GM12874 (cell line): ENCODE data around the gene TNS3.

Experiments
- TF ChIP-seq, protein P1 (sequence below): IDR thresholded peaks from 2 replicates; pipeline ENCODE4 v1.5.1; 2011; ENCODE audit warnings: low read depth, mild to moderate bottlenecking, control low read depth, low read length, moderate library complexity; ENCODE audit not compliant: insufficient read depth

Gene TNS3

GRCh38 chr7:47521816-47522561 lies 59.9 kb downstream of the TNS3 start:
- TF ChIP-seq, protein P1, sequence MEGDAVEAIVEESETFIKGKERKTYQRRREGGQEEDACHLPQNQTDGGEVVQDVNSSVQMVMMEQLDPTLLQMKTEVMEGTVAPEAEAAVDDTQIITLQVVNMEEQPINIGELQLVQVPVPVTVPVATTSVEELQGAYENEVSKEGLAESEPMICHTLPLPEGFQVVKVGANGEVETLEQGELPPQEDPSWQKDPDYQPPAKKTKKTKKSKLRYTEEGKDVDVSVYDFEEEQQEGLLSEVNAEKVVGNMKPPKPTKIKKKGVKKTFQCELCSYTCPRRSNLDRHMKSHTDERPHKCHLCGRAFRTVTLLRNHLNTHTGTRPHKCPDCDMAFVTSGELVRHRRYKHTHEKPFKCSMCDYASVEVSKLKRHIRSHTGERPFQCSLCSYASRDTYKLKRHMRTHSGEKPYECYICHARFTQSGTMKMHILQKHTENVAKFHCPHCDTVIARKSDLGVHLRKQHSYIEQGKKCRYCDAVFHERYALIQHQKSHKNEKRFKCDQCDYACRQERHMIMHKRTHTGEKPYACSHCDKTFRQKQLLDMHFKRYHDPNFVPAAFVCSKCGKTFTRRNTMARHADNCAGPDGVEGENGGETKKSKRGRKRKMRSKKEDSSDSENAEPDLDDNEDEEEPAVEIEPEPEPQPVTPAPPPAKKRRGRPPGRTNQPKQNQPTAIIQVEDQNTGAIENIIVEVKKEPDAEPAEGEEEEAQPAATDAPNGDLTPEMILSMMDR, result no peak

DNA sequence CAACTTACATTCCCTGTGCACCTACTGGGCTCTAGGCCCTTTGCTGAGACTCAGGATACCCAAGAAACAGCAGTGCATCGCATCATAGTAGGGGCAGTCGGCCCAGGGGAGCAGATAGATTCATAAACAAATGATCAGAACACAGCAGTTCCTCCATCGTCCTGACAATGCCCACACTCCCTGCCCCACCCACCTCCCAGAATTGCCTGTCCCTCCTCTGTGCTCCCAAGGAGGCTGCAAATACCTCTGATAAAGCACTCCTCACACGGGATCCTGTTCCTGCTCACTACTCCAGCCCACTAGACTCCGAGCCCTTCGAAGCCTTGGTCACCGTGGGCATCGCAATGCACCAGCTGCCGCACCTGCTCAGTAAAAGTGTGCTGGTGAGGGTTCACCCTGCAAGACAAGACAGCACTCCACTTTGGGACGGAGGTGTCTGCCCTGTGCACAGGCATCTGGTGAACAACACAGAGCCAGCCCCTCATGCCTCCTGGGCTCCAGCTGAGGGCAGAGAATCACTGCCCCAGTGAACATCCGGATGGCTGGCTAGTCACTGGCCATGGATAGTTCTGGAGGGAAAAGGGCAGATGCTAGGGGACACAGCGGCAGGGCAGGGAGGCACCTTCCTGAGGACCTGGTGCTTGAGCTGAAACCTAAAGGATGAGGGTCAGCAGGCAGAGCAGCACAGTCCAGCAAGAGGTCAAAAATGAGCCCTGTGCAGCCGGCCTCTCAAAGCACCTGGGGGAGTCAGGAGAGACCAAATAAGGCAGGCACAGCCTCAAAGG lies 60.7 kb downstream of the TNS3 start:
- TF ChIP-seq, protein P1, result no peak

DNA sequence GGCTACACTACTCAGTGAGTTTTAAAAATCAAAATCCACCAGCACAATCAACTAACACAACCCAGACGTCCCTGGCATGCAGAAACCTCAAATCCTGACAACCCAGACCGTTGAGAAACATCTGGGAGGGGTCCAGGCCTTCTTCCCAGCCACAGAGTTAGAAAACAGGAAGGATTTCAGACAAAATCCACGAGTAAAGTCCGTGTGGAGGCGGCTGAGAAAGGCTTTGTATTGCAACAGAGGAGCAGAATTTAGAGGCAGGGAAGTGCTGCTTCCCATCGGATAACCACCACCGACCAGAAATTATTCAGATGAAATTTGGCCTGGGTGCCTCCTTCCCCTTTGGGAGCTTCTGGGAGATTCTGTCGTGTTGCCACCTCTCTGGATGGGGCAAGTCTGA lies 61.5 kb downstream of the TNS3 start:
- TF ChIP-seq, protein P1, result no peak

DNA sequence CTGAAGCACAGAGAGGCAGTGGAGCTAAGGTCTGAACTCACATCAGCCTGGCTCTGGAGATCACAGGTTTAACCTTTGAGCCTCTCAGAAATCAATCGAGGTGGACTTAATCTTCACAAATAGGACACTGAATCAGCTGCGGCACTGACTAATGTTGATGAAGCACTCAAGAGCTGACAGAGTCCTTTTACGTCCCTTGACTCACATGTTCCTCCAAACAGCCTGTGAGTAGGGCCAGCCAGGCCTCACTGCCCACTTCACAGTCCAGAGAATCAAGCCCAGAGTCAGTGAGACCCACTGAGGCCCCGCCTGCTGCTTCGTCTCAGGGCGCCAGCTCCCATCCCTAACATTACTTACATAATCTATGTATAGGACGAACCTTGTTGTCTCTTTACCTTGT lies 63.1 kb downstream of the TNS3 start:
- TF ChIP-seq, protein P1, result no peak

GRCh38 chr7:47517821-47518480 lies 64.0 kb downstream of the TNS3 start:
- TF ChIP-seq, protein P1, result no peak

DNA sequence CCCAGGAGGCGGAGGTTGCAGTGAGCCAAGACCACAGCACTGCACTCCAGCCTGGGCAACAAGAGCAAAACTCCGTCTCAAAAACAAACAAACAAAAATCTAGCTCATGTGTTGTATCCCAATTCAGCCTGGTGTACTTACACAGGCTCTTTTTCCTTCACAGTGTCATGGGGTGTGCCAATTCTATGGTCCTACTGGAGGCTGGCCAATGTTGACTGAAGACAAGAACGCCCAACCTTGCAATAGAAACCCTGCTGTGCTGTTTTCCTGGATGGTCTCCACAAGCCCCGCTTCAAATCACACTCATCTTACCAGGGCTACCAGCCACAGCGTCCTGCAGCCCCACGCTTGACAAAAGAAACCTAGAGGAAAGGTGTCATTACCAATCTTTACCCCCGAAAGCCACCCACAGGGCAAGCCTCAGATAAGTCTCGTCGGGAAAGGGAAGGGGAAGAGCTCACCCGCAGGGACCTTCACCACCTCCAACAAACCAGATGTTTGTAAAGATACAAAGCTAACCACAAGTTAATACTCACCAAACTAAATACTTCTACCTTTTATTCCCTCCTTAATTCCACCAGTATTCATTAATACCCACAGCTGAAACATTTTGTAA lies 64.8 kb downstream of the TNS3 start:
- TF ChIP-seq, protein P1, result no peak

- TF ChIP-seq, protein P1, result no peak
Observed at GRCh38 chr7:47516386-47516785, 65.5 kb downstream of the TNS3 start.
